ENCODE measurements around the gene MTRR.

MTRR gene

DNA sequence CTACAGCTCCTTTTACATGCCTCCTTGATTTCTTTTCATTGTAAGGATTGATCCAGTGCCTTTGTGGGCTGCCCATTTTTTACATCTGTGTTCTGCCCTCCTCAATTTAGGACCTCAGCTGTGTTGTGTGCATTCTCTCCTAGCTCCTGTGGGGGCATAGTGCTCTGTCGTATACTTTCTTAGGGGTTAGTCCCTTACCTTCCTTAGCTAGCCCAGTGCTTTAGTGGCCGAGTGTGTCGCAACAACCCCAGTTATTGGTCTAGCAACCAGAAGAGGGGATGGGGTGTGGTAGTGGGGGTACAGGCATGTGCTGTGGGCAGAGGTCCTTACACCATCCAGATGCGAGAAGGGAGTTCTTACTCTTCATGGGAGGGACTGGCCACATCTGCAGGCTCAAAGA, 12.1 kb downstream of the MTRR start:
- CTCF ChIA-PET, result interaction anchor here (1.5 to 1.6 kb wide), 3 partner anchors 9 to 12 kb away, joined by 4 to 5 read pairs (median 4); partner anchors contain the start of genes FASTKD3 and MTRR
- POLR2A ChIA-PET, result no interaction called here
- TF ChIP-seq, protein P1, sequence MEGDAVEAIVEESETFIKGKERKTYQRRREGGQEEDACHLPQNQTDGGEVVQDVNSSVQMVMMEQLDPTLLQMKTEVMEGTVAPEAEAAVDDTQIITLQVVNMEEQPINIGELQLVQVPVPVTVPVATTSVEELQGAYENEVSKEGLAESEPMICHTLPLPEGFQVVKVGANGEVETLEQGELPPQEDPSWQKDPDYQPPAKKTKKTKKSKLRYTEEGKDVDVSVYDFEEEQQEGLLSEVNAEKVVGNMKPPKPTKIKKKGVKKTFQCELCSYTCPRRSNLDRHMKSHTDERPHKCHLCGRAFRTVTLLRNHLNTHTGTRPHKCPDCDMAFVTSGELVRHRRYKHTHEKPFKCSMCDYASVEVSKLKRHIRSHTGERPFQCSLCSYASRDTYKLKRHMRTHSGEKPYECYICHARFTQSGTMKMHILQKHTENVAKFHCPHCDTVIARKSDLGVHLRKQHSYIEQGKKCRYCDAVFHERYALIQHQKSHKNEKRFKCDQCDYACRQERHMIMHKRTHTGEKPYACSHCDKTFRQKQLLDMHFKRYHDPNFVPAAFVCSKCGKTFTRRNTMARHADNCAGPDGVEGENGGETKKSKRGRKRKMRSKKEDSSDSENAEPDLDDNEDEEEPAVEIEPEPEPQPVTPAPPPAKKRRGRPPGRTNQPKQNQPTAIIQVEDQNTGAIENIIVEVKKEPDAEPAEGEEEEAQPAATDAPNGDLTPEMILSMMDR (IDR thresholded peaks at IDR 0.05; ENCODE audit: control extremely low read depth, extremely low read depth, low read depth, missing control alignments), result no peak
- DNase-seq (ENCODE audit: extremely low spot score), result no peak

DNA sequence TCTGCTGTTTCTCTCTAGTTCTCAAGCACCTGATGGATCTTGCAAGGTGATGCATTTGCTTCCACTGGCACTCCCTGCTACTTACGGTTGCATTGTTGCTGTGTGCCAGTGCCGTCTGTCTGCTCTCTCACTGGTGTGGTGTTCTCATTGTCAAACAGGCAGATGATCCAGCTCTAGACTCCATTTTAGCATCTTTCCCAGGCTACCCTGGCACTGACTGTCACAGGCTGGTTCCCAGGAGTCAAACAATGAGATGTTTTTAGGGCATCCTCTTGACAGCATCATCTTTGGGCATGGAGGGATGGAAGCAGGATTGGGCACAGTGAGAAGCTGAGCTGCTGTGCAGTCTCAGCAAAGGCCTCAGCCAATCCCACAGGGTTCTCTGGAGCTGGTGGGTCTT, 12.9 kb downstream of the MTRR start:
- no peak for DNase-seq (ENCODE audit: extremely low spot score)
- POLR2A ChIA-PET, result no interaction called here
- CTCF ChIA-PET, result interaction anchor here (1.0 to 1.6 kb wide), 3 partner anchors 10 to 11 kb away, joined by 3 to 5 read pairs (median 4); no protein-coding TSS in a partner anchor
- TF ChIP-seq, protein P1 (IDR thresholded peaks at IDR 0.05; ENCODE audit: control extremely low read depth, extremely low read depth, low read depth, missing control alignments), result no peak

DNA sequence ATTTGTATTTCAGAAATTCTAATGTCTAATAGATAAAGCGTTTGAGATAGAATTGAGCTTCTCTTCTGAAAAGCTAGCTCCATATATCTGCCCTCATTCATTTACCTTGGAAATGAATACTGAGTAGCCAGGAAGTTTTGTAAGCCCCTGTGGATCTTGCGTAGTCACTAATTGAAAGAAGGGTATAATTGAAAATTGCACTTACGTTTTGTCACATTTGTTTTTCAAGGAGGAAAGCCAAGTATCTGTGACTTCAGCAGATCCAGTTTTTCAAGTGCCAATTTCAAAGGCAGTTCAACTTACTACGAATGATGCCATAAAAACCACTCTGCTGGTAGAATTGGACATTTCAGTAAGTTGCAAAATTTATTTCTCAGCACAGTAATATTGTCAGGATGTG, 14.0 kb downstream of the MTRR start:
- no peak for DNase-seq (ENCODE audit: extremely low spot score)
- TF ChIP-seq, protein P1 (IDR thresholded peaks at IDR 0.05; ENCODE audit: control extremely low read depth, extremely low read depth, low read depth, missing control alignments), result no peak
- CTCF ChIA-PET, result interaction anchor here (1.0 kb wide), 1 partner anchor 11 kb away, joined by 3 read pairs; no protein-coding TSS in a partner anchor
- POLR2A ChIA-PET, result no interaction called here

- ChIA-PET POLR2A (no interaction called here), CTCF (interaction anchor here (4.8 kb wide), 1 partner anchor 9 kb away, joined by 75 read pairs; no protein-coding TSS in a partner anchor)
- no peak for DNase-seq (ENCODE audit: extremely low spot score)
- TF ChIP-seq, protein P1 (IDR thresholded peaks at IDR 0.05; ENCODE audit: control extremely low read depth, extremely low read depth, low read depth, missing control alignments), result no peak
Observed at GRCh38 chr5:7884491-7885267, 15.7 kb downstream of the MTRR start.

DNA sequence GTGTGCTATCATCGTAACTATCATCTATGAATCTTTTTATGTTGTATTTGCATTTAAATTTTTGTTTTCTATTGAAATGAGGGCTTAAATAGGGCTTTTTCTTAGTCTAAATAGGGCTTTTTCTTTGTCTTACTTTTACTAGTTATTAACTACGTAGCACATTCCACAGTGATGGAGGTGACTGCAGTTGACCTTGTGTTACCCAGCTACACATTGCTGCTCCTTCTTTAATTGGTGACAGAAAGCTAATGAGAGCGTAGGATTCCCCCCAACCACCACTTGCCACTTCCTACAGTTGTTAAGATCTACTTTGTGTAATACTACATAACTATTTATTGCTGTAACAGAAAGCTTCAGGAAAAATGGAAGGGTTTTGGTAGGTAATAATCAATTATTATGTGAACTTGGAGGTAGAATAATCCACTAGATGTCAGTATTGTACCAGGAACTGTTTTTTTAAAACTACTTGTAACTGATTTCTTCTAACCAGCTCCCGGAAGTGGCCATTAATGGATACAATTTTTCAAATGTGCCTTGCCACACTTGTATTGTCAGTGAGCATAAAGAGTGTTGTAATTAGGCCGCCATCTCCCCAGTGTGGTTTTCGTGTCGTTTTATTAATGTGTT, 18.0 kb downstream of the MTRR start:
- TF ChIP-seq, protein P1 (IDR thresholded peaks at IDR 0.05; ENCODE audit: control extremely low read depth, extremely low read depth, low read depth, missing control alignments), result peak; percentile 43
- ChIA-PET POLR2A (no interaction called here), CTCF (interaction anchor here (0.7 to 4.8 kb wide), 24 partner anchors 10 to 1320 kb away, joined by 3 to 75 read pairs (median 4); partner anchors contain the start of genes FASTKD3 and MTRR)
- DNase-seq (ENCODE audit: extremely low spot score), result peak; percentile 35

DNA sequence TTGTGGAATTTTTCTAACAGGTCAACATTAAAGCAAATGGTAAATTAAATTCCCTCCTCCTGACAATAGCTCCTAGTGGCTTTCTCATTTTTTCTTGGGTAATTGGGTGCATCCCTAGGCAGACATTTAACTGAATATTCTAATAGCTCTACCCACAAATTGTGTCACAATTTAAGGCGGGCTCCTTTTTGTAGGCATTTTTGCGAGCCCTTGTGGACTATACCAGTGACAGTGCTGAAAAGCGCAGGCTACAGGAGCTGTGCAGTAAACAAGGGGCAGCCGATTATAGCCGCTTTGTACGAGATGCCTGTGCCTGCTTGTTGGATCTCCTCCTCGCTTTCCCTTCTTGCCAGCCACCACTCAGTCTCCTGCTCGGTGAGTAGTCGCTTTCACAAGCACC, 20.0 kb downstream of the MTRR start:
- no peak for DNase-seq (ENCODE audit: extremely low spot score)
- ChIA-PET CTCF (interaction anchor here (1.0 to 1.7 kb wide), 4 partner anchors 8 to 38 kb away, joined by 3 to 4 read pairs (median 4); no protein-coding TSS in a partner anchor), POLR2A (no interaction called here)
- TF ChIP-seq, protein P1 (IDR thresholded peaks at IDR 0.05; ENCODE audit: control extremely low read depth, extremely low read depth, low read depth, missing control alignments), result no peak

Measured in GM10248 (cell line).